GM21737 (cell line): ENCODE data around the gene NUP214.
A peak's percentile ranks its signal among the peaks of the same experiment; 100 is the strongest.
"Not testable (repeated sequence)": the region's sequence is repeated elsewhere in the genome, so short reads cannot be mapped to it uniquely, and the experiment has no call there.

Experiments used
- ATAC-seq: cut with Tn5 transposase; IDR thresholded peaks from one replicate; pipeline ENCODE4 v1.9.1; 2021; ENCODE audit warnings: mild to moderate bottlenecking, moderate library complexity; ENCODE audit not compliant: unreplicated experiment

NUP214 gene

DNA sequence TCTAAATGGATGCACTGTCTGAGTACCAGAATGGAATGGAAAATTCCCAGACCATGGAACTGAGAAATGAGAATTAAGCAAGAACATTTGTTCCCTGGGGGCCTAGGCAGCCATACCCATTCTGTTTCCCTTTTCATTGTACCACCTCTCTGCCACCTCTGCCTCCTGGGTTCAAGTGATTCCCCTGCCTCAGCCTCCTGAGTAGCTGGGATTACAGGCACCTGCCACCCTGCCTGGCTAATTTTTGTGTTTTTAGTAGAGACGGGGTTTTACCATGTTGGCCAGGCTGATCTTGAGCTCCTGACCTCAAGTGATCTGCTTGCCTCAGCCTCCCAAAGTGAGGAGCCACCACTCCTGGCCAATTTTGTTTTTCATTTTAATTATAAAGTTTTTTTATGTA is 33.3 kb downstream of the NUP214 start:
- not testable (repeated sequence) for ATAC-seq

DNA sequence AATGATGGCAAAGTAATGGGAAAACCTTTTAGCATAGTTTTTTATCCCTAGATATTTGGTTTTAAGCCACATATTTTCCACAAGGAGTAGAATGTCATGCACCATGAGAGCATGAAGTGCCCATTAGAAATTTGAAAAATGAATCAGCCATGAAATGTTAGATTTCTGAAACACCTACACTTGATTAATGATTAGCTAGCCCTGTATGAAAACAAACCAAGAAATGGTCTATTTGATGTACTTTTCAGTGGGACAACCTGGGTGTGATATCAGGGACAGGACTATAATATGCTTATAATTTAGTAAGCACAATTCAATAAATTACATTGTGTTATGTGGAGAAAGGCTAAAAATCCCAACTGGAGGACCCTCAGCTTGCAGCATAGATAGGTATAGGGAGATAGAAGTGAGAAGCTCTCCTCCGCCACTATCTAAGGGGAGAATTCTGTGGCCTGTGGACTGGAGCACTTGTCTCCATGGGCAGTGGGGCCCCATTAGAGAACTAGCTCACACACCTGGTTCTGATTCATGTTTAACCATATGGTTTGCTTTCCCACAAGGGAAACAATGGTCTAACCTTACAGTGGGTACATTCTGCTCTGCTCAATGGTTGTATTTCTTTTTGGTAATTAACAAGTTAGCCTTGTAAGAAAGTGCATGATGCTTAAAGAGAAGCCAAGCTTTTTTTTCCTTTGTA is 35.2 kb downstream of the NUP214 start:
- ATAC-seq = no peak

DNA sequence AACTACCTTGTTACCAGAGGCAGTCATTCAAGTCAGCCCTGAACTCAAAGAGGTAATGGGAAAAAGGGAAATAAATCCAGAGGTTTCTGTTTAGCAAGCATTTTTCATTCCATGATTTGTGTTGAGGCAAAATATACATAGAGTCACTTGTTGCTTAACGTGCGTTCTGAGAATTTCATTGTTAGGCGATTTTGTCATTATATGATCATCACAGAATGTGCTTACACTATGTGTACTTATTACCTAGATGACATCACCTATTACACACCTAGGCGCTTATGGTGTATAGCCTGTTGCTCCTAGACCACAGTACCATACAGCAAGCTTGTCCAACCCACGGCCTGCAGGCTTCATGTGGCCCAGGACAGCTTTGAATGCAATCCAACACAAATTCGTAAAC is 36.2 kb downstream of the NUP214 start:
- ATAC-seq = no peak

DNA sequence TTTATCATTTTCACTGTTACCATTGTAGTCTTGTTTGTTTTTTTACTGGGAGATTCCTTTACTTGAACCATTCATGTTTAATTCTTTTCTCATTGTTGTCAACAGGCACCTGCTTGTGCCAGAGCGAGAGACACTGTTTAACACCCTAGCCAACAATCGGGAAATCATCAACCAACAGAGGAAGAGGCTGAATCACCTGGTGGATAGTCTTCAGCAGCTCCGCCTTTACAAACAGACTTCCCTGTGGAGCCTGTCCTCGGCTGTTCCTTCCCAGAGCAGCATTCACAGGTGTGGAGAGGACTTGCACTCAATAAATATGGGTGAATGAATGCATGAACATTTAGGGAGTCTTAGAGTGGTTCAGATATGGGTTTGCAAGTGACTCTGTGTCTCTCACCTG is 37.5 kb downstream of the NUP214 start:
- ATAC-seq = no peak

DNA sequence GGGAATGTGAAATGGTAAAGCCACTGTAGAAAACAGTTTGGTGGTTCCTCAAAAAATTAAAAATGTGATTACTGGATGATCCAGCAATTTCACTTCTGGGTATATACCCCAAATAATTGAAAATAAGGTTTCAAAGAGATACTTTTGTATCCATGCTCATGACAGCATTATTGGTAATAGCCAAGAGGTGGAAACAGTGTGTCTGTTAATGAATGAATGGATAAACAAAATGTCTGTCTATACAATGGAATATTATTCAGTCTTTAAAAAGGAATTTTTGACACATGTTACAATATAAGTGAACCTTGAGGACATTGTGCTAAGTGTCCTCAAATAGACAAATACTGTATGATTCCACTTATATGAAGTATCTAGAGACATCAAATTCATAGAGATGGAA is 40.1 kb downstream of the NUP214 start:
- no peak for ATAC-seq

DNA sequence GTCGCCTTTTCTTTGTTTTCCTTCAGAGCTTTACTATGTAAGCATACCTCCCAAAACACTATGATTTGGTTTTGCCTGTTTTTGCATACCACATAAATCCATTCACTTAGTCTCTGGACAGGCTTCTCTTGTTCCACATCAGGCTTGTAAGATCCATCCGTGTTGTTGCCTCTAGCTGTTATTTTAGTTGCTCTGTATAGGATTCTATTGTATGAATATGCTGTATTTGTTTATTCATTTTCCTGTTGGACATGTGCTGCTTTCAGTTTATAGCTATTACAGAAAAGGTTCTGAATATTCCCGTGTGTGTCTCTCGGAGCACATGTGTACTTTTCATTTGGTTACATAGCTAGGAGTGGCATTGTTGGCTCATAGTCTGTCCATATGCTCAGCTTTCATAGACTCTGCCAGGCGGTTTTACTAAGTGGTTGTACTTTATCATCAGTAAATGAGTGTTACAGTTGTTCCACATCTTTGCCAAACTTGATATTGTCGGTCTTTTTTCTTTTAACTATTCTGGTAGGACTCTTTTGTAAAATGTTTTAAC is 41.8 kb downstream of the NUP214 start:
- no peak for ATAC-seq

DNA sequence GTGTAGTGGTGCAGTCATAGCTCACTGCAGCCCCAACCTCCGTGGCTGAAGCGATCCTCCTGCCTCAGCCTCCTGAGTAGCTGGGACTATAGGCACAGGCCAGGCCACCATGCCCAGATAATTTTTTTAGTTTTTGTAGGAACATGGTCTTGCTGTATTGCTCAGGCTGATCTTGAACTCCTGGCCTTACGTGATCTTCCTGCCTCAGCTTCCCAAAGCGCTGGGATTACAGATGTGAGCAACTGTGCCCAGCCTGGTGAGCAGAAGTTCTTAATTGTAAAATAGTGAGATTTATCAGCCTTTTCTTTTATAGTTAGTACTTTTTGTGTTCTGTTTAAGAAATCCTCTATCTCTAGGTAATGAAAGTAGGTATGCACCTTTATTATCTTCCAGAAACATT is 42.5 kb downstream of the NUP214 start:
- ATAC-seq = no peak

DNA sequence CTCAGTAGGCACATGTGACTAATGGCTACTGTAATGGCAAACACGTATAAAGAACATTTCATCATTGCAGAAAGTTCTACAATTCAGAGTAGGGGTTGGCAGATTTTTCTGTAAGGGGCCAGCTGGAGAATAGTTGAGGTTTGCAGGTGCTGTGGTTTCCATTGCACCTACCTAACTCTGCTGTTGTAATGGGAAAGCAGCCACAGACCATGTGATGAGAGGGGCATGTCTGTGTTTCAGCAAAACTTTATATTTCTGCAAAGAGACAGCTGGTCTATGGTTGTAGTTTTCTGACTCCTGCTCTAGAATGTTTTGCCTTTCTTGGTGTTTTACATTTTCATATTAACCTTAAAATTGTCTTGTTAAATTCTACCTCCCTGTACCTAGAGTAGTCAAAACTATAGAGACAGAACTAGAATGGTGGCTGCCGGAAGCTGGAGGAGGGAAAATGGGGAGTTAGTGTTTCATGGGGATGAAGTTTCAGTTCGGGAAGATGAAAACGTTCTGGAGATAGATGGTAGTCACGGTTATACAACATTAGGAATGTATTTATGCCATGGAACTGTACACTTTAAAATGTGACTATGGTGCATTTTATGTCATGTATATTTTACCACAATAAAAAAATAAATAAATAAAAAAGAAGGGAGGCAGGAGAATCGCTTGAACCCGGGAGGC is 44.3 kb downstream of the NUP214 start:
- ATAC-seq = no peak

DNA sequence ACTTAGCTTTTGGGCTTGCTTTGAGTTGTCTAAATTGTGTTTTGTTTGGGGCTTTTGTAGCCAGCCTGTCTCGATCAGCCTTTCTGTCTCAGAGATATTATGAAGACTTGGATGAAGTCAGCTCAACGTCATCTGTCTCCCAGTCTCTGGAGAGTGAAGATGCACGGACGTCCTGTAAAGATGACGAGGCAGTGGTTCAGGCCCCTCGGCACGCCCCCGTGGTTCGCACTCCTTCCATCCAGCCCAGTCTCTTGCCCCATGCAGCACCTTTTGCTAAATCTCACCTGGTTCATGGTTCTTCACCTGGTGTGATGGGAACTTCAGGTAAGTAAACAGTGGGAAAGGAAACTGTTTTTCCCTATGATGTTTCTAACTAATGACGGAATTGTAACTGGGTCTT is 48.6 kb downstream of the NUP214 start:
- ATAC-seq = no peak

DNA sequence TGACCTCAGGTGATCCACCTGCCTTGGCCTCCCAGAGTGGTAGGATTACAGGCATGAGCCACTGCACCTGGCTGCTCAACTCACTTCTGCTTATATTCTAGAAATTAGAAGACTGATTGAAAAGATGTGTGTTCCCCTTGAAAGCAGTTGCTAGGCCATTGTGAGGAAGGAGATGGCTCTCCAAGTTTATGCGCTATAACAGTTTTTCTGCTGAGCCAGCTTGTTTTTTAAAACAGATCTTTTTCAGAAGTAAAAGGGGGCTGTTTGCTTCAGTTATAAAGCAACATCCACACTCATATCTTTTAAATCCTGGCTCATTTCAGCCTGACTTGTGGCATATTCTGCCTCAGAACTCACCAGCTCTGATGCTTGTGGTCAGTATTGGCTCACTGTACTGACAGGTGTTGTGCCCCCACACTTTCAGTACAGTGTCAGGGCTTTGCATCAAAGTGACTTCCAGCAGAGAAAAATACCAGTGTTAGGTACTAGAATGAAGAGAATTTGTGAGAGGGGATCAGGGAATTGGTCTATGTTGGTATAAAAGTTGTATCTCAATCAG is 49.4 kb downstream of the NUP214 start:
- no peak for ATAC-seq

DNA sequence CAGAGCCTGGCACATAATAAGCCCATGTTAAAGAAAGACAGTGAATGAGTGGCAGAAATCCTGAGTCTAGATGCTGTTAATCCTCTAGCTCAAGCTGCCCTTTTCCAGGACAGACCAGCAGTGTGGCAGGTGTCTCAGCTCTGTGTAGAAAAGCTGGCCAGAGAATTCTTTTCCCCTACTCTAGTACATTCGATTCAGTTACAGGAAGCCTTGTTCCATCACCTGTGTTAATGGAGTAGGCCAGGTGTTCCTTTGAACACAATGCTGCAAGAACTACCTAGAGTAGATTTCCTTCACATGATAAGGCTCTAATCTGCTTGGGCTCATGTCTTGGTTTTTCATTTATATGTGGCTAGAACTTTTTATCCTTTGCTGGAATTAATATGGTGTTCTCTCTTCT is 52.5 kb downstream of the NUP214 start:
- ATAC-seq = no peak

DNA sequence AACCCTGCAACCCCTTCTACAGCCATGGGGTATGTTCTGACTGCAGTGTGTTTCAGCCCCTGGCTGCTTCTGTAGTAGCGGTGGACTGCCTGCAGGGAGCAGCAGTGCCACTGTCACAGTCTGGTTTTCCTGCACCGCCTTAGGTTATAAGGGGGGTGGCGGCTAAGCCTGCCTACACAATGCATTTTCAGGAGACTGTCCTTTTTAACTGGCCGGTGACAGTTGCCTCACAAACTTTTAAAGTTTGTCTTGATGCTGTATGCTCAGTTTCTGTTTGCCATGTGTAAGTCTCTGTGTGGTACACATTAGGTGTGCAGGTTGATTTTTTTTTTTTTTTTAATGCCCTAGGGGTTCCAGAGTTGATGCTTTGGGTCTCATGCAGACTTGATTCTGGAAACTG is 53.0 kb downstream of the NUP214 start:
- ATAC-seq = peak; percentile 85

DNA sequence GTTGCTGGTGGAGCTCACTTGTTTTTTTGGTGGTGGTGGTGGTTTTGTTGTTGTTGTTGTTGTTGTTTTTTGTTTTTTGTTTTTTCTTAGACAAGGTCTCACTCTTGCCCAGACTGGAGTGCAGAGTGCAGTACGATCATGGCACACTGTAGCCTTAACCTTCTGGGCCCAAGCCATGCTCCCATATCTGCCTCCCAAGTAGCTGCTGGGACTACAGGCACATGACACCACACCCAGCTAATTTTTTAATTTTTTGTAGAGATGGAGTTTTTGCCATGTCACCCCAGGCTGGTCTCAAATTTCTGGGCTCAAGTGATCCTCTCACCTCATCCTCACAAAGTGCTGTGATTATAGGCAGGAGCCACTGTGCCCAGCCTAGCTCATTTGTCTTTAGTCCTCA is 53.5 kb downstream of the NUP214 start:
- ATAC-seq = no peak

DNA sequence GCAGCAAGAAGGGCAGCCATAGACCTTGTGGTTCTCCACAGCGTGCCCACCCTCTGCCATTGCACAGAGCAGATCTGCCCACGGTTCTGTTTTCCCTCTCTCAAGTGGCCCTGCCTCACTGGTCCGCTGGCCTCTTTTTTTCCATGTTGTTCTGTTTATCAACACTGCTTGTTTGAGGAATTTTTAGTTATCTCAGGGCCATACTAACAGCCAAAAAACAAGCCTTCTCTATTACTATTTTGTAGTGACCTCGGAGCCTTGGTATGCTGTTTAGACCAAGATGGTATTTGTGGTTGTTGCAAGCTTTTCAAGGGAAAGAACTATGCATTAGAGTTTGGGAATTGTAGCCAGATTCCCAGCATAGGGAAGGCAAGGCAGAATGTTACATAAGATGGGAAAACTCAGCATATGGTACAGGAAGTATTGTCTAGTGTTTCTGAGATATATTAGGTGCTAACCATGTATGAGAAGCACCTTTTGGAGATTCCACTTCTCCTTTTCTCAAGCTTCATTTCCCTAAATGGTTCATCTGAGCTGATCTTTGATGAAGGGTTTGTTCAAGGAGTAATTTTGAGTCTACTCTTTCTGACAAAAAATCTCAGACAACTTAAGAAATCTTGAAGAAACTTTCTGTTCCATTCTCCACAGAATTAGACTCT is 54.3 kb downstream of the NUP214 start:
- ATAC-seq = no peak

DNA sequence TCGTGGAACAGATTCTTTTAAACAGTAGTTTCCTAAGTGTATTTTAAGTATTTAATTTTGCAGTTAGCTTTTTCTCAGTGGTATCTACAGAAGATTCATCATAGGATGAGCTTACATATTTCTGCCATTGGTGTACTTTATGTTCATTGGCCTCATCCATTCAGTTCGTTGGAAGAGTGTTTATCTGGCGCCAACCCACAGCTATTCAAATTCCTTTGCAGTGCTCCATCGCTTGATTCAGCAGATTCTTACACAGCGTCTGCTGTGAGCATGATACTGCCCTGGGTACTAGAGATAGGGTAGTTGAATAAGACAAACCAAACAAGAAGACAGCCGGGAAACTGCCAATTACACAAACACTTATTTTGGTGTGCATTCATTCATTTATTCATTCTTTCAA is 55.1 kb downstream of the NUP214 start:
- ATAC-seq = no peak

DNA sequence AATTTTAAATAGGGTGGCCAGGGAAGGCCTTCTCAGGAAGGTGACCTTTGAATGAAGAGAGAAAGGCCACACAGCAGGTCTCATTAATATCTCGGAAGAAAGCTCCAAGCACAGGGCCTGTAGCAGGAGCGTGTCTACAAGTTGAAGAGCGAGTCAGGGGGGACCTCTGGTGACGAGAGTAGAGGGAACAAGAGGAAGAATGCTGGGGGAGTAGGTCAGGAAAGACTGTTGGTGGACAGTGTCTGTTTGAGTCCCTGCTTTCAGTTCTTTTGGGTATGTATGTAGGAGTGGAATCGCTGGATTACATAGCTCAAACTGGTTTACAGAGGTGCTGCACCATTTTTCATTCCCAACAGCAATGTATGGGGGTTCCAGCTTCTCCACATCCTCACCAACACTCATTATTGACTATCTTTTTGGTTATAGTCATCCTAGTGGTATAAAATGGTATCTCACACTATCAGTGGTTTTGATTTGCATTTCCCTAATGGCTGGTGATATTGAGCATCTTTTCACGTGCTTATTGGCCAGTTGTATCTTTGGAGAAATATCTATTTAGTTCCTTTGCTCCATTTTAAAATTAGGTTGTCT is 55.8 kb downstream of the NUP214 start:
- no peak for ATAC-seq

DNA sequence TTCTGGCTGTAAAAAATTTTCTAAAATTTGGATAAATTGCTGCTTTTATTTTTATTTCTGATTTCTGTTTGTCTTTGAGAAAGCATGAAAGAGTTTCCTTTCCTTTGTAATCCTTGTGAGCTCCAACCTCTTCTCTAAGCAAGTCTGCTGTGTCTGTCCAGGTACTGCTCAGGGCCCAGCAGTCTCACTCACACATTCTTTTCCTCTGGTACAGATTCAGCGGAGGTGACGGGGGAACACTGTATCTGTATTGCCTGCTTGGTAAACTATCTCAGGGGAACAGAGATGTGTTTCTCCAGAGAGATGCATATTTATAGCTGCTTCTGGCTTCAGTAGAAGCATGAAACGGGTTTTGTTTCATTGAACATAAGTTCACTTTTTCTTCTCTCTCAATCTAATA is 60.5 kb downstream of the NUP214 start:
- no peak for ATAC-seq

DNA sequence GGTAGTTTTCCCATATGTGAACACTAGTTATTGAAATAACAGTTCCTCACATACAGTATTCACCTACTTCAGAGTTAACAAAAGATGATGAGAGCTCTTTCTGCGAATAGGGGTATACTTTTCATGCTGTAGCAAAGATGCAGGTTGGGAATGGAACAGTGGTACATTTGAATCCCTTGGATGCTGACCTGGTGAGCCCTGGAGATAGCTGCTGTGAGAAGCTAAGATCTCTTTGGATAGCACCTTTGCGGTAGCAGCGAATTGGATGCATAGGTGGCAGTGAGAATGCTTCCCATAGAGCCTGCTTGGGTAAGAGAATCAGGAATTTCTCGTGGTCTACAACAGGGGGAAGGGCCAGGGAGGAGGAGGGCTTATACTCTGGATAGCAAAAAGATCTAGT is 61.2 kb downstream of the NUP214 start:
- no peak for ATAC-seq

DNA sequence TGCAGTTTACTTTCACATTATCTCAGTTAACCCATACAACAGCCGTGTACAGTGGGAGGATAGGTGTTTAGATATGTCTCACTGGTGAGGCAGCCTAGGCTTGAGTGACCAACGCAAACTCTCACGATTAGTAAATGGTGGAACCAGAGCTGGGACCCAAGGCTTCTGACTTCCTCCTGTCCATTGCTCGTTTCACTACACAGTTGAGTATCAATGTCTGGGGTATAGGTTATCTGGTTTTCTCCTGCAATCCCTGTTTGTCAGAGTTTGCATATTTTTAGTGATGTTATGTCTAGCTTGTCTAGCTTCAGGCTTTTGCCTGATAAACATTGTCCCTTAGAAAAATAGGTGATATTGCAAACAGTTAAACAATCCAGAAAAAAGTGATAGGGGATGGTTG is 62.6 kb downstream of the NUP214 start:
- ATAC-seq = no peak

DNA sequence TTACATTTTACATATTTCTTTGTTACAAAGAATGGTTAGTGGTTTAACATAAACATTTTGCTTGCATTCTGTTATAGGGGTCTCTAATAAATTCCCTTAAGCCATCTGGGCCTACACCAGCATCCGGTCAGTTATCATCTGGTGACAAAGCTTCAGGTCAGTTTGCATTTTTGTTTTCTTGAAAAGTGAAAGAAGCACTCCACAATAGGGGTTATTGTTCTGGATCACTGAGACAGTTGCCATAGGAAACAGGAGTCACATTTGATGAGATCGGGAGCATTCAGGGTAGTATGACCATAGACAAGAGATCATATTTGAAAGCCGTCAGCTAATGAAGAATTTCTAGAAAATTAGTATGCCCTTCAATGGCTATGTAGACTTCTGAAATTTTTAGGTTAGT is 63.6 kb downstream of the NUP214 start:
- ATAC-seq = no peak

DNA sequence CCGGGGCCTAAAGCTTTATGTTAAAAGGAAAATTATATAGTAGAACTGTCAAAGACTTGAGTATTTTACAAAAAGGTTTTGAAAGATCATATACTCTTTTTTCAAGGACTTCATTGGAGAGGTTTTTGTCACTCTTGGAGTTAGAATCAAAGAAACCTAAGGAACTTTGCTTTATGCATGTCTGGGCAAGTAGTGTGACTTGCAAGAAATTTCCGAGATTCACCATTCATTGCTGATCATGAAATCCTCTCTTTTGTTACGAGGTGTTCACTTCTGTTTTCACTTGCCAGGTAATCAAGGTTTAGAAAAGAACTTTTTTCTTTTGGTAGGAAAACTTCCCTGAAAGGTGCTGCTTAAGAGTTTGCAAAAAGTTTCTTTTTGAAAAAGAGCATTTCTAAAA is 64.8 kb downstream of the NUP214 start:
- ATAC-seq = no peak
